HCEC 1CT (cell line): ENCODE data around the gene TMEM61.
"Not testable (repeated sequence)": the region's sequence is repeated elsewhere in the genome, so short reads cannot be mapped to it uniquely, and the experiment has no call there.

Experiments
- DNase-seq: peaks from one replicate; pipeline ENCODE4 v3.0.0-alpha.2; 2017

The TMEM61 gene

GRCh38 chr1:55005351-55006140, 25.1 kb downstream of the TMEM61 start:
- DNase-seq, result peak; percentile 16

GRCh38 chr1:55006931-55007330, 26.5 kb downstream of the TMEM61 start:
- no peak for DNase-seq

- peak; percentile 88 for DNase-seq
Measured at GRCh38 chr1:55007625-55008024, 27.2 kb downstream of the TMEM61 start.

GRCh38 chr1:55010194-55010886, 29.9 kb downstream of the TMEM61 start:
- no peak for DNase-seq

- DNase-seq, result no peak
Measured at GRCh38 chr1:55010887-55011217, 30.4 kb downstream of the TMEM61 start.

GRCh38 chr1:55012661-55013060, 32.2 kb downstream of the TMEM61 start:
- no peak for DNase-seq

- DNase-seq, result no peak
Measured at GRCh38 chr1:55015123-55015522, 34.7 kb downstream of the TMEM61 start.

- DNase-seq, result no peak
Measured at GRCh38 chr1:55015731-55016620, 35.5 kb downstream of the TMEM61 start.

GRCh38 chr1:55018395-55018794, 38.0 kb downstream of the TMEM61 start:
- DNase-seq, result no peak

- peak; percentile 94 for DNase-seq
Measured at GRCh38 chr1:55021942-55022546, 41.6 kb downstream of the TMEM61 start.

- DNase-seq, result not testable (repeated sequence)
Measured at GRCh38 chr1:55024163-55024562, 43.7 kb downstream of the TMEM61 start.

- DNase-seq, result not testable (repeated sequence)
Measured at GRCh38 chr1:55026682-55027081, 46.3 kb downstream of the TMEM61 start.

- not testable (repeated sequence) for DNase-seq
Measured at GRCh38 chr1:55031098-55031497, 50.7 kb downstream of the TMEM61 start.

- no peak for DNase-seq
Measured at GRCh38 chr1:55033265-55033614, 52.8 kb downstream of the TMEM61 start.

GRCh38 chr1:55034476-55035133, 54.2 kb downstream of the TMEM61 start:
- DNase-seq, result no peak

- peak; percentile 22 for DNase-seq
Measured at GRCh38 chr1:55035904-55036303, 55.5 kb downstream of the TMEM61 start.

GRCh38 chr1:55037733-55038551, 57.5 kb downstream of the TMEM61 start:
- DNase-seq, result no peak

- no peak for DNase-seq
Measured at GRCh38 chr1:55038552-55038838, 58.1 kb downstream of the TMEM61 start.

GRCh38 chr1:55038974-55039341, 58.5 kb downstream of the TMEM61 start:
- DNase-seq, result no peak

GRCh38 chr1:55039342-55040082, 59.1 kb downstream of the TMEM61 start, which contains the start of gene PCSK9:
Gene PCSK9 (plus strand): TSS chr1:55039548. CDS start chr1:55039838, 290 bp downstream.
- DNase-seq, result peak; percentile 89
